ENCODE results near the gene TPBGL.

TPBGL gene

GRCh38 chr11:75277211-75277805, 36.7 kb downstream of the TPBGL start:
- peaks cover 77% of the 10 kb centered on the region for H3K36me3 ChIP-seq
- no peak for TF ChIP-seq Cebpa-rat (IDR thresholded peaks at IDR 0.05)
- peaks cover 74% of the 10 kb centered on the region for H3K4me1 ChIP-seq
- H3K9ac ChIP-seq, result no peak overlapping the region
- H3K4me2 ChIP-seq, result 0 out of 2 replicates have a peak overlapping the region, but pooled peaks have one; percentile 52
- no peak overlapping the region for H3K4me3 ChIP-seq
- peak overlapping the region; percentile 69 for H3K27ac ChIP-seq
- no peaks in the 10 kb centered on the region for H3K27me3 ChIP-seq
- peaks cover 11% of the 10 kb centered on the region; the same call in 1 of the 2 replicates for H4K20me1 ChIP-seq
- no peaks in the 10 kb centered on the region for H3K9me3 ChIP-seq

GRCh38 chr11:75277991-75278790, 37.6 kb downstream of the TPBGL start:
- Histone ChIP-seq H3K36me3 (peaks cover 78% of the 10 kb centered on the region), H3K27ac (peak overlapping the region; percentile 69), H3K4me3 (no peak overlapping the region), H3K27me3 (no peaks in the 10 kb centered on the region), H3K4me2 (no peak overlapping the region), H4K20me1 (peaks cover 16% of the 10 kb centered on the region; the same call in 1 of the 2 replicates), H3K9me3 (no peaks in the 10 kb centered on the region), H3K9ac (no peak overlapping the region), H3K4me1 (peaks cover 74% of the 10 kb centered on the region)
- TF ChIP-seq Cebpa-rat (IDR thresholded peaks at IDR 0.05), result no peak

- Histone ChIP-seq H3K27me3 (no peaks in the 10 kb centered on the region), H3K27ac (peak overlapping the region; percentile 31; the same call in 1 of the 2 replicates), H3K4me2 (peak overlapping the region; percentile 55; the same call in 1 of the 2 replicates), H4K20me1 (peaks cover 19% of the 10 kb centered on the region; the same call in 1 of the 2 replicates), H3K4me3 (no peak overlapping the region), H3K9me3 (no peaks in the 10 kb centered on the region), H3K4me1 (peaks cover 74% of the 10 kb centered on the region), H3K36me3 (peaks cover 75% of the 10 kb centered on the region), H3K9ac (peak overlapping the region; percentile 16; the same call in 1 of the 2 replicates)
- TF ChIP-seq Cebpa-rat (IDR thresholded peaks at IDR 0.05), result no peak
Observed at GRCh38 chr11:75279273-75279672, 38.7 kb downstream of the TPBGL start.

- Histone ChIP-seq H3K36me3 (peaks cover 84% of the 10 kb centered on the region), H3K9me3 (no peaks in the 10 kb centered on the region), H3K9ac (0 out of 2 replicates have a peak overlapping the region, but pooled peaks have one; percentile 16), H3K27me3 (no peaks in the 10 kb centered on the region), H3K27ac (peak overlapping the region; percentile 31; the same call in 1 of the 2 replicates), H3K4me3 (no peak overlapping the region), H3K4me1 (peaks cover 74% of the 10 kb centered on the region), H3K4me2 (peak overlapping the region; percentile 55), H4K20me1 (peaks cover 22% of the 10 kb centered on the region; the same call in 1 of the 2 replicates)
- no peak for TF ChIP-seq Cebpa-rat (IDR thresholded peaks at IDR 0.05)
Observed at GRCh38 chr11:75280227-75280701, 39.7 kb downstream of the TPBGL start.

GRCh38 chr11:75280770-75281468, 40.3 kb downstream of the TPBGL start:
- peaks cover 91% of the 10 kb centered on the region for H3K36me3 ChIP-seq
- TF ChIP-seq Cebpa-rat (IDR thresholded peaks at IDR 0.05), result no peak

GRCh38 chr11:75281469-75282095, 41.0 kb downstream of the TPBGL start:
- H3K4me2 ChIP-seq, result no peak overlapping the region
- H3K4me3 ChIP-seq, result no peak overlapping the region
- H3K27ac ChIP-seq, result 0 out of 2 replicates have a peak overlapping the region, but pooled peaks have one; percentile 5
- H3K27me3 ChIP-seq, result no peaks in the 10 kb centered on the region
- H3K9me3 ChIP-seq, result no peaks in the 10 kb centered on the region
- H3K4me1 ChIP-seq, result peaks cover 74% of the 10 kb centered on the region
- H4K20me1 ChIP-seq, result peaks cover 30% of the 10 kb centered on the region
- no peak overlapping the region for H3K9ac ChIP-seq
- TF ChIP-seq Cebpa-rat (IDR thresholded peaks at IDR 0.05), result no peak
- H3K36me3 ChIP-seq, result peaks cover 94% of the 10 kb centered on the region

More at GRCh38 chr11:75280770-75281468, 40.3 kb downstream of the TPBGL start:
- peaks cover 28% of the 10 kb centered on the region; the same call in 1 of the 2 replicates for H4K20me1 ChIP-seq
- no peaks in the 10 kb centered on the region for H3K9me3 ChIP-seq
- no peak overlapping the region for H3K4me3 ChIP-seq
- peak overlapping the region; percentile 5; the same call in 1 of the 2 replicates for H3K27ac ChIP-seq
- H3K27me3 ChIP-seq, result no peaks in the 10 kb centered on the region
- H3K4me1 ChIP-seq, result peaks cover 74% of the 10 kb centered on the region
- no peak overlapping the region for H3K9ac ChIP-seq
- peak overlapping the region; percentile 55 for H3K4me2 ChIP-seq

- H4K20me1 ChIP-seq, result peaks cover 49% of the 10 kb centered on the region
- H3K36me3 ChIP-seq, result peaks cover 92% of the 10 kb centered on the region
- no peaks in the 10 kb centered on the region for H3K27me3 ChIP-seq
- H3K27ac ChIP-seq, result peak overlapping the region; percentile 58
- TF ChIP-seq Cebpa-rat (IDR thresholded peaks at IDR 0.05), result no peak
- peak overlapping the region; percentile 51 for H3K9ac ChIP-seq
- peaks cover 78% of the 10 kb centered on the region for H3K4me1 ChIP-seq
- no peak overlapping the region for H3K4me3 ChIP-seq
- no peaks in the 10 kb centered on the region for H3K9me3 ChIP-seq
- peak overlapping the region; percentile 65 for H3K4me2 ChIP-seq
Observed at GRCh38 chr11:75283391-75283931, 42.9 kb downstream of the TPBGL start.

GRCh38 chr11:75285776-75286360, 45.3 kb downstream of the TPBGL start:
- Histone ChIP-seq H3K4me1 (peaks cover 78% of the 10 kb centered on the region), H3K27ac (0 out of 2 replicates have a peak overlapping the region, but pooled peaks have one; percentile 0), H3K9ac (no peak overlapping the region), H3K36me3 (peaks cover 87% of the 10 kb centered on the region), H3K9me3 (no peaks in the 10 kb centered on the region), H3K4me3 (no peak overlapping the region), H3K4me2 (no peak overlapping the region), H4K20me1 (peaks cover 64% of the 10 kb centered on the region), H3K27me3 (no peaks in the 10 kb centered on the region)
- no peak for TF ChIP-seq Cebpa-rat (IDR thresholded peaks at IDR 0.05)

Measured in BLaER1 (cell line).